ENCODE measurements around the gene SRRT.

The SRRT gene

GRCh38 chr7:100882201-100882600, 7.3 kb downstream of the SRRT start:
- no peak for DNase-seq (ENCODE audit: low read depth)

GRCh38 chr7:100882785-100883526, 8.1 kb downstream of the SRRT start:
- DNase-seq (ENCODE audit: low read depth) = no peak

- DNase-seq (ENCODE audit: low read depth) = peak; percentile 34
Observed at GRCh38 chr7:100884736-100885439, 10.0 kb downstream of the SRRT start.

GRCh38 chr7:100885440-100886141, 10.7 kb downstream of the SRRT start:
- no peak for DNase-seq (ENCODE audit: low read depth)

GRCh38 chr7:100886142-100886935, 11.4 kb downstream of the SRRT start:
- no peak for DNase-seq (ENCODE audit: low read depth)

- DNase-seq (ENCODE audit: low read depth) = no peak
Observed at GRCh38 chr7:100886936-100887515, 12.1 kb downstream of the SRRT start.

GRCh38 chr7:100887516-100888290, 12.8 kb downstream of the SRRT start:
- peak; percentile 61 for DNase-seq (ENCODE audit: low read depth)

GRCh38 chr7:100888291-100888987, 13.5 kb downstream of the SRRT start:
- no peak for DNase-seq (ENCODE audit: low read depth)

- DNase-seq (ENCODE audit: low read depth) = no peak
Observed at GRCh38 chr7:100888988-100889750, 14.3 kb downstream of the SRRT start, which contains the start of gene UFSP1. UFSP1 (minus strand) TSS chr7:100889715; CDS start chr7:100889271, 444 bp downstream.

GRCh38 chr7:100890653-100891567, 16.0 kb downstream of the SRRT start:
- no peak for DNase-seq (ENCODE audit: low read depth)

- DNase-seq (ENCODE audit: low read depth) = no peak
Observed at GRCh38 chr7:100891568-100892247, 16.8 kb downstream of the SRRT start.

- no peak for DNase-seq (ENCODE audit: low read depth)
Observed at GRCh38 chr7:100892364-100893317, 17.7 kb downstream of the SRRT start.

GRCh38 chr7:100893318-100893895, 18.5 kb downstream of the SRRT start:
- no peak for DNase-seq (ENCODE audit: low read depth)

GRCh38 chr7:100893910-100894721, 19.2 kb downstream of the SRRT start:
- DNase-seq (ENCODE audit: low read depth) = no peak
